GM18951 (cell line): ENCODE results near the gene MYCBPAP.
"Not testable (repeated sequence)": the region's sequence is repeated elsewhere in the genome, so short reads cannot be mapped to it uniquely, and the experiment has no call there.

Experiments used
- POLR2A ChIP-seq: IDR thresholded peaks from 4 replicates; pipeline ENCODE4 v1.6.1; 2011; ENCODE audit warnings: mild to moderate bottlenecking; ENCODE audit not compliant: insufficient read length, insufficient read depth; ENCODE audit errors: extremely low read depth
- in situ Hi-C: fragments of 300-500 bp; cut with MboI; formaldehyde crosslinking; loops from one replicate; pipeline ENCODE4 v1.12.0; 2022; ENCODE audit warnings: low sequenced_read_pairs, mixed read lengths, inconsistent platforms; ENCODE audit not compliant: unreplicated experiment

Gene MYCBPAP

DNA sequence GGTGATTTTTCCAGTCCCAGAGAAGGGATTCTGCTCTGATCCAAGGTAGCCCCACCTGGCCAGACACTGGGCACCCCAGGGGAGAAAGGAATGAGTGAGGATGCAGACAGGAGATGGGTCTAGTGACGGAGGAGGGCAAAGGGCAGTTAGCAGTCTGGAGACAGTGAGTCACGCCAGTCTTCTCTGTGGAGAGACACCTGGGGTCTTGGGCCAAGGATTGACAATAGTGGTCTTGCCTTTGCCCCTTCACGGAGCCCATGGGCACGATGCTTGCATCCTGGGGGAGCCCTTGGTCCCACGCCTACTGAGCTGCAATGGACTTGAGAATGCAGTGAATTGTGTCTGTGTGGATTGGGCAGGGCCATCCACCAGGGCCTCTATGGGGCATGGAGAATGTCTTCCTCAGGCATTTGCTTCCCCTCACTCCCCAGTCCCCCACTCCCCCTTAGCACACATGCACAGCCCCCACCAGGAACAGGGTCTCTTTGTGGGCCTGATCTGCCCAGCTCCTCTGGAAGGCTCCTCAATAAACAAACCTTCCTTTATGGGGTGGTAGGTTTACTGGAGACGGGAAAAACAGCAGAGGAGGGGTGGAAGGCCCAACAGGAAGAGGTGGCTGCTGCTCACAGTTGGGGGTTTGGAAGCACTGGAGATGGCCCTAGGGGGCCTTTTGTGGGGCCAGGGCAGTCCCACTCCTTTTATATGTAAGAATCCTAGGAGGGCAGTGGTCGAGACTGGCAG lies 41.0 kb upstream of the MYCBPAP start:
- in situ Hi-C loops = no loop called here
- no peak for TF ChIP-seq POLR2A

DNA sequence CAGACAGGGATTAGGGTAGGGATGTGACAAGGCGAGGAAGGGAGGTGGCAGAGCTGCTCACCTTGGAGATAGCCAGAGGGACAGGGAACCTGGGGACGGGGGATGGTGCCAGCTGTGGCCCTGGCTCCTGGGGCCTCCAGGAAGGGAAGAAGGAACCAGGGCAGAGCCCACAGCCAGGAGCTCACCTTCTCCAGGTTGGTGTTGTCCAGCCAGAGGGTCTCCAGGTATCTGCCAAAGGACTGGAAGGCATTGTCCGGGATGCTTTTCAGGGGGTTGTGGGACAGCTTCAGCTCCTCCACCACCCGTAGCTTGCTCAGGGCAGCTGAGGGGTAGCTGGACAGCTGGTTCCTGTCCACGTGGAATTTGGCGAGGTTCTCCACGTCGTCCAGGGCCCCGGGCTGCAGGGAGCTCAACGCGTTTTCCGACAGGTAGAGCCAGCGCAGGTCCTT lies 40.4 kb upstream of the MYCBPAP start:
- in situ Hi-C loops = no loop called here
- no peak for TF ChIP-seq POLR2A

- in situ Hi-C loops = no loop called here
- TF ChIP-seq POLR2A = no peak
Observed at GRCh38 chr17:50468304-50469207, 39.7 kb upstream of the MYCBPAP start, which contains the start of gene CHAD. Gene CHAD, minus strand, starts transcription at chr17:50468880. Its CDS starts 67 bp downstream, at chr17:50468813.

GRCh38 chr17:50469208-50469605 lies 39.0 kb upstream of the MYCBPAP start:
- in situ Hi-C loops = no loop called here
- no peak for TF ChIP-seq POLR2A

DNA sequence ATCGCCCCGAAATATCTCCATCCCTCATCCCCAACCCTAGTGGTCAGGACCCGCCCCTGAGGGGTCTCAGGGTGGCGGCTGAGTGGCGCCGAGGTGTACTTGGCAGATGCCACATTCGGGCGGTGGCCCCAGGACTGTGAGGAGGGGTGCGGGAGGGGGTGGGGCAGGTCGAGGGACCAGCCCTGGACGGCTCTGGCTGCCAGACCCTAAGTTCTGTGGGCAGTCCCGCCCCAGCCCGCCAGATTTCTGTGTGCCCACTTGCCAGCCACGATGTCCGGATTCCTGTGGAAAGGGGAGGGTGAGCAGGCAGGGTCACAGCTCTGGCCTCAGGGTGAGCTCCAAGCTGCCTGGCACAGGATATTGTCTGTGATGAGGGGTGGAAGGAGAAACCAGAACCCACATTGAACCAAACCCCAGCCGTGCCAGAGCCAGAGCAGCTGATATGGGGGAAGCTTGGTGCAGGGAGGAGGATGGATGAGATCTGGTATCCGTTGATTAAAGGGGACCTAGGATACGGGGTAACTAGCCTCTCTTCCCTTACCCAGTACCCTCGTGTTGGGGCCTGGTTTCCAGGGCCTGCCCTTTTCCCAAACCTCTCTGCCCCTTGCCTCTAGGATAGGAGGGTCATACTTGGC lies 38.5 kb upstream of the MYCBPAP start:
- in situ Hi-C loops = no loop called here
- no peak for TF ChIP-seq POLR2A

DNA sequence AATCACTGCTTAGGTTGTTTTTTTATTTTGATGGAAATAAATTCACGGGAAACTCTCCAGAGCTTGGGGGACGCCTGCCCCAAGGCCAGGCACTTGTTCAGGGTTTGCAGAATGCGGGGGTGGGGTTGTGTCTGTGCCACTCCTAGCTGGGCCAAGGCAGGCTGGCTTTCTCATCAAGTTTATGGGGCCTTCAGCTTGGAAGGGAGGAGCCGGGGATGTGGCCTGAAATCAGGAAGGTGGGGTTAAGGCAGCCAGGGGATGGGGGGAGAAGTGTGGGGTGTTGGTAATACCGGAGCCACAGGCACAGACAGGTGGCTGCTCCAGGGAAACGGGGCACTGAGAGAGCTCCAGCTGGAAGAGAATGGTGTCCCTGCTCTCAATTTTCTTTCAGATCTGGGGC lies 37.8 kb upstream of the MYCBPAP start:
- in situ Hi-C loops = no loop called here

GRCh38 chr17:50471009-50471905 lies 37.0 kb upstream of the MYCBPAP start:
- in situ Hi-C loops = no loop called here
- TF ChIP-seq POLR2A = no peak

More for the DNA sequence above, 37.8 kb upstream of the MYCBPAP start:
- no peak for TF ChIP-seq POLR2A

GRCh38 chr17:50472286-50472685 lies 36.0 kb upstream of the MYCBPAP start:
- in situ Hi-C loops = no loop called here
- no peak for TF ChIP-seq POLR2A

DNA sequence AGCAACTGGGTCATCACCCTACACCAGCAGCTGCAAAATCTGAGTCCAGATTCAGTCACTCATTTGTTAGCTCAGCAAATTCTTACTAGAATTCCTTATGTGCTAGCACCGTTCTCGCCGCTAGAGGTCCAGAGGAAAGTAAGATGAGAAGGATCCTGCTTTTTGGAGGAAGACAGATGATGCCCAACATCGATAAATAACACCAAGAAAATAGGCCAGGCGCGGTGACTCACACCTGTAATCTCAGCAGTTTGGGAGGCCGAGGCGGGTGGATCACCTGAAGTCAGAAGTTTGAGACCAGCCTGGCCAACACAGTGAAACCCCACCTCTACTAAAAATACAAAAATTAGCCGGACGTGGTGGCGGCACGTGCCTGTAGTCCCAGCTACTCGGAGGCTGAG lies 35.5 kb upstream of the MYCBPAP start:
- in situ Hi-C loops = not testable (repeated sequence)

DNA sequence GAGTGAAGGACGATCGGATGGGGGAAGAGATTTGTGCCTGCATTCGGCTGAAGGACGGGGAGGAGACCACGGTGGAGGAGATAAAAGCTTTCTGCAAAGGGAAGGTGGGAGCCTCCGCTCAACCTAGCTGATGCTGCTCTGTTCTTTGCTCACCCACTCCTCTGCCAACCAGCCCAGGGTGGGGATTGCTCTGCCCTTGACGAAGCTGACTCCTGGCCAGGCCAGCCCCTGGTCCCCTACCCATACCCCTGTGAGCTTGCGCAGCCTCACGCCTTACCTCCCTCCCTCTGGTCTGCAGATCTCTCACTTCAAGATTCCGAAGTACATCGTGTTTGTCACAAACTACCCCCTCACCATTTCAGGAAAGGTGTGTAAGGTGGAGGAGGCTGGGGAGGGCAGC lies 34.3 kb upstream of the MYCBPAP start:
- in situ Hi-C loops = no loop called here
- TF ChIP-seq POLR2A = no peak

DNA sequence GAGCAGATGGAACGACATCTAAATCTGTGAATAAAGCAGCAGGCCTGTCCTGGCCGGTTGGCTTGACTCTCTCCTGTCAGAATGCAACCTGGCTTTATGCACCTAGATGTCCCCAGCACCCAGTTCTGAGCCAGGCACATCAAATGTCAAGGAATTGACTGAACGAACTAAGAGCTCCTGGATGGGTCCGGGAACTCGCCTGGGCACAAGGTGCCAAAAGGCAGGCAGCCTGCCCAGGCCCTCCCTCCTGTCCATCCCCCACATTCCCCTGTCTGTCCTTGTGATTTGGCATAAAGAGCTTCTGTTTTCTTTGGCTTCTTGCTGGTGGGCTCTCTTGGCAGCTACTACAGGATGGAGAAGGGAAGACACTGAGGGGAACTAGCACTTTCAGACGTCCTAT lies 33.7 kb upstream of the MYCBPAP start:
- TF ChIP-seq POLR2A = no peak
- in situ Hi-C loops = no loop called here

DNA sequence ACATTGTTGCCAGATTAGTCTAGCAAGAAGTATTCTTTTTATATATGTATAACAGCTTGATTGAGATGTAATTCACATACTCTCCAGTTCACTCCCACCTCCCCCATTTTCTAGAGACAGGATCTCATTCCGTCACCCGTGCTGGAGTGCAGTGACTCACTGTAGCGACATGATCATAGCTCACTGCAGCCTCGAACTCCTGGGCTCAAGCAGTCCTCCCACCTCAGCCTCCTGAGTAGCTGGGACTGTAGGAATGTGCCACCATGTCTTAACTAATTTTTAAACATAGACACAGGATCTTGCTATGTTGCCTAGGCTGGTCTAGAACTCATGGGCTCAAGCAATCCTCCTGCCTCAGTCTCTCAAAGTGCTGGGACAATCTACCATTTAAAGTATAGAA lies 32.9 kb upstream of the MYCBPAP start:
- in situ Hi-C loops = no loop called here

DNA sequence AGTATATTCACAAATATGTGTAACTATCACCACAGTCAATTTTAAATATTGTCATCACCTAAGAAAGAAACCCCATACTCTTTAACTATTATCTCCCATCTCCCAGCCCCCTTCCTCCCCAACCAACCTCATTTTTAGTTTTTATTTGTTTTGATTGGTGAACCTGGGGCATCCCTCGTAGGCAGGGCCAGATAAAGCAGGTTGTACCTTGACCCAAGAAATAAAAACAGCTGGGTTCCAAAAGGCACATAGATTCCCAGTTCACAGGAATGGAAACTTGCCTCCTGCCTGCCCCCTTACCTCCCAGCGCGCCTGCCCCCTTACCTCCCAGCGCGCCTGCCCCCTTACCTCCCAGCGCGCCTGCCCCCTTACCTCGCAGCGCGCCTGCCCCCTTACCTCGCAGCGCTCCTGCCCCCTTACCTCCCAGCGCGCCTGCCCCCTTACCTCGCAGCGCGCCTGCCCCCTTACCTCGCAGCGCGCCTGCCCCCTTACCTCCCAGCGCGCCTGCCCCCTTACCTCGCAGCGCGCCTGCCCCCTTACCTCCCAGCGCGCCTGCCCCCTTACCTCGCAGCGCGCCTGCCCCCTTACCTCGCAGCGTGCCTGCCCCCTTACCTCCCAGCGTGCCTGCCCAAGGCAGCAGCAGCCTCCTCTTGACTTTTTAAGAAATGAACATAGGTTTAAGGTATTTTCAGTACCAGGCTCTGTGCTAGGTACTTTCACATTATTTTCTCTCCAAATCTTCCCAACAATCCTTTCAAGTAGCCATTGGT lies 32.3 kb upstream of the MYCBPAP start:
- in situ Hi-C loops = not testable (repeated sequence)

More for the DNA sequence above, 32.9 kb upstream of the MYCBPAP start:
- TF ChIP-seq POLR2A = no peak
